Thoracic aorta (tissue), 2 donors: ENCODE data around the gene SCP2. TPM values are rescaled to one million over a fixed set of nuclear protein-coding genes. Genes with fewer than 3 reads are reported as not detected.

Source experiments
- ATAC-seq: fragments of 150-250 bp; one replicate; pipeline ENCODE4 v1.8.0; 2017; ENCODE audit warnings: low read depth; ENCODE audit not compliant: insufficient number of reproducible peaks, low FRiP score
- DNase-seq: peaks from one replicate; pipeline ENCODE4 v3.0.0-alpha.2; 2020; ENCODE audit warnings: low spot score
- H3K27ac ChIP-seq, 2 donors: fragments of 200-600 bp; sonication (generic); 1 replicate in 1 of 2; 2 replicates in 1 of 2; pipeline ENCODE4 v1.5.1; 2016; ENCODE audit warnings: mild to moderate bottlenecking in 2 of 2, moderate library complexity in 2 of 2
- H3K27me3 ChIP-seq: fragments of 200-600 bp; sonication (generic); replicated peaks from 2 replicates; pipeline ENCODE4 v1.6.0; 2016; ENCODE audit warnings: mild to moderate bottlenecking; ENCODE audit not compliant: insufficient read depth
- H3K36me3 ChIP-seq: fragments of 200-600 bp; sonication (generic); one replicate; pipeline ENCODE4 v1.5.1; 2016
- H3K4me1 ChIP-seq, 2 donors: fragments of 200-600 bp; sonication (generic); 1 replicate in 1 of 2; 2 replicates in 1 of 2; pipeline versions ENCODE4 v1.5.1 to v1.6.0; 2016; ENCODE audit warnings: low read depth in 2 of 2, mild to moderate bottlenecking in 1 of 2; ENCODE audit not compliant: control insufficient read depth in 1 of 2
- H3K4me3 ChIP-seq: fragments of 200-600 bp; sonication (generic); 2 replicates; pipeline ENCODE4 v1.5.1; 2016; ENCODE audit warnings: mild to moderate bottlenecking
- H3K9me3 ChIP-seq: fragments of 200-600 bp; sonication (generic); 2 replicates; pipeline ENCODE4 v1.5.1; 2016
- CTCF ChIP-seq: fragments of 200-600 bp; sonication (generic); IDR thresholded peaks from one replicate; pipeline ENCODE4 v1.5.1; 2019; ENCODE audit warnings: antibody characterized with exemption
- total RNA-seq, 2 donors: library from RNA; depleted of rRNA; stranded (reverse); fragments of >200 nt; gene quantifications; one replicate each; pipeline versions ENCODE4 v1.1.0 to v1.2.3, GENCODE V29; 2016

SCP2 gene
- total RNA-seq, 2 donors from 2014 or later, result 75.1 to 99.9 TPM

- H3K27me3 ChIP-seq, result no peaks in the 10 kb centered on the region
- TF ChIP-seq CTCF, result no peak
- H3K9me3 ChIP-seq, result no peaks in the 10 kb centered on the region
- peaks cover 0 to 17% of the 10 kb centered on the region in 2 donors for H3K4me1 ChIP-seq
- no peak for DNase-seq
- peak; percentile 56 for ATAC-seq
- H3K27ac ChIP-seq, result peak overlapping the region; percentile 78 to 88
- peak overlapping the region; percentile 91 for H3K4me3 ChIP-seq
- H3K36me3 ChIP-seq, result no peaks in the 10 kb centered on the region
Measured at GRCh38 chr1:52920791-52921291, 6.2 kb upstream of the SCP2 start.

- ATAC-seq, result no peak
- peaks cover 0 to 22% of the 10 kb centered on the region in 2 donors for H3K4me1 ChIP-seq
- H3K9me3 ChIP-seq, result no peaks in the 10 kb centered on the region
- no peak for TF ChIP-seq CTCF
- H3K27me3 ChIP-seq, result no peaks in the 10 kb centered on the region
- peak overlapping the region in 1 of 2 donors; percentile 12 for H3K27ac ChIP-seq
- peak overlapping the region; percentile 34 for H3K4me3 ChIP-seq
- no peaks in the 10 kb centered on the region for H3K36me3 ChIP-seq
- DNase-seq, result no peak
Measured at GRCh38 chr1:52925571-52926005, 1.5 kb upstream of the SCP2 start.

GRCh38 chr1:52926864-52927211 is 238 bp upstream of the SCP2 start:
- H3K4me3 ChIP-seq, result peak overlapping the region; percentile 91
- H3K36me3 ChIP-seq, result no peaks in the 10 kb centered on the region
- peak overlapping the region; percentile 61 to 75 for H3K27ac ChIP-seq
- no peaks in the 10 kb centered on the region for H3K9me3 ChIP-seq
- H3K27me3 ChIP-seq, result no peaks in the 10 kb centered on the region
- ATAC-seq, result no peak
- peaks cover 0 to 18% of the 10 kb centered on the region in 2 donors for H3K4me1 ChIP-seq
- DNase-seq, result no peak
- no peak for TF ChIP-seq CTCF

GRCh38 chr1:52928015-52928404 is 934 bp downstream of the SCP2 start:
- no peaks in the 10 kb centered on the region for H3K9me3 ChIP-seq
- H3K4me1 ChIP-seq, result peaks cover 0 to 18% of the 10 kb centered on the region in 2 donors
- H3K4me3 ChIP-seq, result peak overlapping the region; percentile 91
- TF ChIP-seq CTCF, result no peak
- no peaks in the 10 kb centered on the region for H3K36me3 ChIP-seq
- no peak for ATAC-seq
- no peaks in the 10 kb centered on the region for H3K27me3 ChIP-seq
- H3K27ac ChIP-seq, result peak overlapping the region; percentile 74 to 75
- no peak for DNase-seq

- H3K36me3 ChIP-seq, result no peaks in the 10 kb centered on the region
- DNase-seq (no peak), ATAC-seq (no peak)
- H3K27me3 ChIP-seq, result no peaks in the 10 kb centered on the region
- no peak overlapping the region for H3K4me3 ChIP-seq
- H3K9me3 ChIP-seq, result no peaks in the 10 kb centered on the region
- peaks cover 0 to 18% of the 10 kb centered on the region in 2 donors for H3K4me1 ChIP-seq
- H3K27ac ChIP-seq, result no peak overlapping the region
- no peak for TF ChIP-seq CTCF
Measured at GRCh38 chr1:52929019-52929418, 1.9 kb downstream of the SCP2 start.
